NCI-H1694 (cell line): Measurements from ENCODE around the gene DLL4.

ENCODE experiments used
- DNase-seq: peaks from one replicate; lab custom pipeline; 2025; lab: John Stamatoyannopoulos, UW

DLL4 gene

DNA sequence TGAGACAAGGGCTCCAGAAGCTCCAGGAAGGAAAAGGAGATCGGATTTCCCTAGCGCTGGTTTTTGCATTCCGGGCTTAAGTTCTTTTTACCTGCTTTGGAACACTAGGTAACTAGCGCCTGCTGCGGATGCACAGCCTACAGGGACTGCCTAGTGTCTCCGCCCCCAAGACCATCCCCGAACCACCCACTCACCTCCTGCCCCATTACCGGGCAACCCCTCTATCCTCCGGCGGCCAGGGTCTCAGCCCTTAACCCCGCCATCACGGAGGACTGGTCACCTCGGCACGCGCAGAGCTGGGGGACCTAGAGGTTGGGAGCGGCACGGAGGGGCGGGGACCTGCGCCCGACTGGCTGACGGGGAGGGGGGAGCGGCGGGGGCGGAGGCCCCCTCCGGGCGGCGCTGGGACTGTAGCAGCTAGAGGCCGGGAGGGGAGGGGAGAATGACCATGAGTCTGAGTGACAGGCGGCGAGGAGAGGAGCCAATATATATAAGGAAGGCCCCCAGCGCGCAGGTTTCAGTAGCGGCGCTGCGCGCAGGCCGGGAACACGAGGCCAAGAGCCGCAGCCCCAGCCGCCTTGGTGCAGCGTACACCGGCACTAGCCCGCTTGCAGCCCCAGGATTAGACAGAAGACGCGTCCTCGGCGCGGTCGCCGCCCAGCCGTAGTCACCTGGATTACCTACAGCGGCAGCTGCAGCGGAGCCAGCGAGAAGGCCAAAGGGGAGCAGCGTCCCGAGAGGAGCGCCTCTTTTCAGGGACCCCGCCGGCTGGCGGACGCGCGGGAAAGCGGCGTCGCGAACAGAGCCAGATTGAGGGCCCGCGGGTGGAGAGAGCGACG, at the start of gene DLL4:
DLL4 (plus strand) TSS at position 520 of the 839 bp plus-strand sequence. CDS start 329 bp downstream, outside the sequence.
- no peak for DNase-seq

DNA sequence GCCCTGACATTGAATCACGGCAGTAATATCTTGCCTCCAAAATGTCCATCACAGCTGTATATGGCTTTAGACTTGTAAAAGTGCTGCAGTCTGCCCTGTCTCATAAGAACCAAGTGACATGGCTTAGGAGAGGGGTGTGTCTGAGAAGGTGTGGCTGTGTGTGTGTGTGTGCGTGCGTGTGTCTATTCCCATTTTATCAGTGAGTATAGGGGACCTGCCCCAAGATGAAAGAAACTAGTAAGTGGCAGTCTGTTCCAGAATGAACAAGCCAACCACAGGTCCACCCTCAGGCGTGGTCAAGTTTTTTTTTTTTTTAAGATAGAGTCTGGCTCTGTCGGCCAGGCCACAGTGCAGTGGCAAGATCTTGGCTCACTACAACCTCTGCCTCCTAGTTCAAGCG, 49.5 kb upstream of the DLL4 start:
- no peak for DNase-seq

DNA sequence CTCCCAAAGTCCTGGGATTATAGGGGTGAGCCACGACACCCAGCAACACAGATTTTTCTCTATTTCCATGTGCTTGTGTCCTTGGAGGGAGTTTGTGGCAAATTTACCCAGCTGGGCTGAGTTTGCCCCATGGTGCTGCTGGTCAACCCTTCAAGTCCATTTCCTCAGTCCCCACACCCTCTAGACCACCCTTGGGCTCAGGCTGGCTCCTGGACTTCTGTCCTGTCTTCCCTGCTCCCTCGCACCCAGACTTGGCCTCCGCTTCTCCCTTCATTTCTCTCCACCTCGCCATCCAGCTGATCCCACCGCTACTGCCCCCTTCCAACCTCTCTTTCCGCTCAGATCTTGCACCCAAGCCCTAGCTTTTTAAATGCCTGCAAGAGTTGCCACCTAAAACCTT, 47.8 kb upstream of the DLL4 start:
- DNase-seq, result no peak

DNA sequence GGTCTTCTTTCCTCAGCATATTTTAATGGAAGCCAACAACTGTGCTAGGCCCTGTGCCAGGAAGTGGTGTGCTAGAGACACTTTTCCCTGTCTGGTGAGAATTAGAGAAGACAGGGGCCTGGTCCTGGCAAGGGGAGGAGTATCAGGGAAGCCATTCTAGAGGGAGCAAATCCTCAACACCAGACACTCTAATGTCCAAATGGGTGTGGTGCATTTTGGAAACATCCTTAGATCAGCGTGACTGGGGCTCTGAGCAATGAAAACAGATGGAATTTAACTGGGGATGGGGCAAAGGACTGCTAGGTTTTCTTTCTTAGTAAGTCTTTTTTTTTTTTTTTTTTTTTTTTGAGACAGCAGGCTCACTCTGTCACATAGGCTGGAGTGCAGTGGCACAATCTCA, 42.6 kb upstream of the DLL4 start:
- DNase-seq, result no peak

DNA sequence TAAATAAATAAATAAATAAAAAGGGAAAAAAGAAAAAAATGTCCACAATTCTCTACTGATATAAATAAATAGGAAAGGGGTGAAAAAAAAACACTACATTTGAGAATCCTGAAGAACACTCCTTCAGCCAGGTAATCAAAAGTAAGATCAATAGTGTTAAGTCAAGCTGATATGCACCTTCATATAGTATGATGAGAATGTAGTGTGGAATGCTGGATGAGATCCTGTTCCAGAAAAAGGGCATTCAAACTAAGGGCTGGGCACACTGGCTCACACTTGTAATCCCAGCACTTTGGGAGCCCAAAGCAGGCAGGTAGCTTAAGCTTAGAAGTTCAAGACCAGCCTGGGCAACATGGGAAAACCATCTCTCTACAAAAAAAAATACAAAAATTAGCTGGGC, 40.0 kb upstream of the DLL4 start:
- no peak for DNase-seq

DNA sequence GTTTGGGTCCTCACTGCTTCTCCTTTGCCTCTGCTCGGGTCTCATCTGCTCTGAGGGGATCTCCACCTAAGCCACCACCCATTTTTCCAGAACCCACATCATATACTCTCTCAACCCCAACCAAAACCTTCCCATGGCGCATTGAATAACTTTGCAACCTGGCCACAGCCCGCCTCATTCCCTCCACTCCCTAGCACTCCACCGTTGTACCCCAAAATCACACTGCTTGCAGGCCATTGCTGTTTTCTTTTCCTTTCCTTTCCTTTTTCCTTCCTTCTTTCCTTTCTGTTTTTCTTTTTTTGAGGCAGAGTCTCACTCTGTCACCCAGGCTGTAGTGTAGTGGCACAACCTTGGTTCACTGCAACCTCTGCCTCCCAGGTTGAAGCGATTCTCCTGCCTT, 38.0 kb upstream of the DLL4 start:
- no peak for DNase-seq

DNA sequence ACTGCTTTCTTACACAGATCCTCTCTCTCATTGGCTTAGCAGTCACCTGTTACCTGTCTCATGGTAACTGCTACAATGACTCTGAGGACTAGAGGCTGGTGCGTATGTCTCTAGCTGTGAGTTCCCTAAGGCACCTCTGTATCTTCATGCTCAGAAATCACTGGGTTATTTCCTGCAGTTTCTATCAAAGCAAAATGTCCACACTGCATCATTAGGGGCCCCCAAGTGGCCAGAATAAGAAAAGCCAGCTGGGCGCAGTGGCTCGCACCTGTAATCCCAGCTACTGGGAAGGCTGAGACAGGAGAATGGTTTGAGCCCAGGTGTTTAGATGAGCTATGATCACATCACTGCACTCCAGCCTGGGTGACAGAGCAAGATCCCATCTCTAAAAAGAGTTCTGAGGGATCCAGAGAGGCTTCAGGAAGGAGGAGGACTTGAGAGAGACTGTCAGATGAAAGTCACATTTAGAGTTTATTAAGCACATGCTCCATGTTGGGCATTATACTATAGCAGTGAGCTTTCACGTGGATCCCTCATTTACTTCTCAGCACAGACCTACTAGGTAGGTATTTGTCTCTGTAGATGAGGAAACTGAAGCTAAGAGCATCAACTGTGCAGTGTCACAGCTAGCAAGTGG, 37.2 kb upstream of the DLL4 start:
- no peak for DNase-seq

DNA sequence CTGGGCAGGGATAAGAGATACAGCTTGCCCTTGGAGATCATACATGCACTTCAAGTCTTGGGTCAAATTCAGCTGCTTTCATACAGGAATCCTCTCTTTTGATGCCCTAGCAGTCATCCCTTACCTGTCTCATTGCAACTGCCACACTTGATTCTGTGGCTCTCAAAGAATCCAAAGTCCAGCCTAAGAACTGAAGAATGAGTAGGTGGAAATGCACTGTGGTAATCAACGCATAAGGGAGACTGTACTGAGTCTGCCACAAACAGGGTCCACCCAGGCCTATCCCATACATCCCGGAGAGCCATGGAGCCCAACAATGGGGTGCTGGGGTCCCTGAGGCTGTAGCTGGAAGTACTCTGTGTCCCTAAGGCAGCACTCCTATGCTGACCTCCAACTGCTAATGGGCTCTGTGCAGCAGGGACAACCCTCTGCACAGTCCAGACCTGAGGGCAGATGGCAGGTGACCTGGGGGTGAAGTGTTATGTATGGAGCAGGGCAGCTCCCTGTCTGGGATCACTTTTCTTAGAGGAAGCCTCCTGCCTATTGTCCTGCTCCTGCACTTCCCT, 36.6 kb upstream of the DLL4 start:
- no peak for DNase-seq

DNA sequence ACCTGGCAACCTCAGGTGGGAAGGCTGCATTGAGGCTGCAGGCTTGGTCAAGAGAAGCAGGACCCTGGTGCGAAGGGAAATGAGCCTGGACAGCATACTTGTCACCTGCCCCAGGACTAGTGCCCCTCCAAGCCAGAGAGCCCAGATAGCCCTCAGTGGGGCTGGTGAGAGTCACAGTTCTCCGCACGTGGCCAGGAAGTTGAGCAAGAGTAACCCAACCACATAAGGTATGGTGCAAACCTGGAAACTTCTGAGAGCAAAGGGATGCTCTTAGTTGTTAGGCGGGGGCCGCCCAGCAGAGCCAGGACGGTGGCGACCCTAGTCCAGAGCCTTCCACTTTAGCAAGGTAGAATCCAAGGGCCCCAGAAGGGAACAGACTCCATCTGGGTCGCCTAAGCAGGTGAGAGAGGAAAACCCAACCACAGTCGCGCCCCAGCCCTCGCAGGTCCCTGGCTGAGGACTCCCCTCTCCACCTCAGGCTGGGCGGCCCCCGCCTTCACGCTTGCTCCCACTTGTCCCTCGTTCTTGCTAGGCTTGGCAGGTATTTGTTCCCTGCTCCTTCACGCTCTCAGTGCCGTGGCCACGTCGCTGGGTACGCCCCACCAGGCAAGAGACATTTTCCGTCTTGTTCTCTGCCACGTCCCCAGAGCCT, 36.0 kb upstream of the DLL4 start:
- DNase-seq, result no peak

DNA sequence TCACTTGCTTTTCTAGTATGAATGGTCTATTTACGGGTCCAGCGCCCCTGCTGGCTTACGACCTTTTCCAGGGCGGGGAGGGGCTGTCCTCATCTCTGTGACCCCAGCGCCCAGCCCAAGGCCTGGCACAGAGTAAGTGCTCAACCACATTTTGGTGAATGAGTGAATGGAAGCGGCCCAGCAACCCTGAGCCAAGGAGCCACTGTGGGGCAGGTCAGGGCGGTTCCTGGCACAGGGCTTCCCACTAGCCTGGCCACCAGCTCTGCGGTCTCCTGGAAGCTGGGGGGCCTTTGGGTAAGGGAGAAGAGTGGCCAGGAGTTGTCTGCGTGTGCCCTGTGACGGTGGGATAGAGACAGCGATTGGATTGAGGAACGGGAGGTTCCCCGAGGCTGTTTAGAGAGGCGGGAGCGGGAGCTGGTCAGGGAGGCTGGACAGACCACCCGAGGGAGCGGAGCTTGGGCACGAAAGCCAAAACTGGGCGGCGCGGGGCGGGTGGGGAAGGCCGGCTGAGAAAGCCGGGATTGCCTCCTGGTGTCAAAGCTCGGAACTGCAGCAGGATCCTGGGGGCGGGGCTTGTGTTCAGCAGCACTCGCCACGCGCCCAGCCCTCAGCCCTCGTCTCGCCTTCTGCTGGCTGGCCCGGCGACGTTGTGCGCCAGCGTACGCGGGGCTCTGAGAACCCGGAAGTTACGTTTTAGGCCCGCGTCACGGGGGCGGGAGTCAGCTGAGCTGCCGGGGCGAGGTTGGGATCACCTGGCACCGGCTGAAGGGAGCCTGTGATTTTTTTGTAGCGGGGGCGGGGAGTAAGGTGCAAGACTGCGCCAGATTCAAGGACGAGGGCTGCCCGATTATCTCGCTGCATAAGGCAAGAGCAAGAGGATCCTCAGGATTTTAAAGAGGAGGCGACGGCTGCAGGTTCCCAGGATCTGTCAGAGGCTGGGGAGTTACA, 35.1 kb upstream of the DLL4 start, which contains the start of gene VPS18:
VPS18 (plus strand) TSS at position 718 of the 948 bp plus-strand sequence. CDS start 319 bp downstream, outside the sequence.
- peak; percentile 92 for DNase-seq

DNA sequence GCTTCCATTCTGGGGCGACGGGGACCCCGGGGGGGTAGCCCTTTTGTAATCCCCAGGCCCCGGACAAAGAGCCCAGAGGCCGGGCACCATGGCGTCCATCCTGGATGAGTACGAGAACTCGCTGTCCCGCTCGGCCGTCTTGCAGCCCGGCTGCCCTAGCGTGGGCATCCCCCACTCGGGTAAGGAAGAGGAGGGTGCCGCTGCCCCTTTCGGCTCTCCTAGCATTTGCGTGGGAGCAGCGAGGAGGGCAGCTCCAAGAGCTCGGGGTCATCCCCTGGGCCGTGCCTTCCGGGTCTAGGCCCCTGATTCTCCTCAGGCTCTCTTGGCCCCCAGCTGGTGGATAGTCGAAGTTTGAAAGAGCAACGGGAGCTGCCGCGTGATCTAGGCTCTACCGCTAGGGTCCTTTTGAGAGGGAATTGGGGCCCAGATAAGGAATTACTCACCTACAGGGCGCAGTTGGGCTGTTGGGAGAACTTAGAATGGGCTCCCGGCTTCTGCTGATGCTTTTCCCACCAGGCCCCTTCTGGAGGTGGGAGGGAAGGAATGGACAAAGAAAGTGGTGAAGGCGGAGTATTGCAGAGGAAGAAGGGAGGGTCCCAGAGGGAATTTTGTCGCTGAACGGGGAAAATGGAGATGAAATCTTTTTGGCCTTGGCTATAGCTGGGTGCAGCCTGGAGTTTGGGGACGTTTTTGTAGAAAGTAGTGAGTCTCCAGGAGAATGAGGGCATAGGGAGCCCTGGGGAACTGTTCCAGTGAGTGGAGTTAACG, 34.3 kb upstream of the DLL4 start:
- DNase-seq, result peak; percentile 8

DNA sequence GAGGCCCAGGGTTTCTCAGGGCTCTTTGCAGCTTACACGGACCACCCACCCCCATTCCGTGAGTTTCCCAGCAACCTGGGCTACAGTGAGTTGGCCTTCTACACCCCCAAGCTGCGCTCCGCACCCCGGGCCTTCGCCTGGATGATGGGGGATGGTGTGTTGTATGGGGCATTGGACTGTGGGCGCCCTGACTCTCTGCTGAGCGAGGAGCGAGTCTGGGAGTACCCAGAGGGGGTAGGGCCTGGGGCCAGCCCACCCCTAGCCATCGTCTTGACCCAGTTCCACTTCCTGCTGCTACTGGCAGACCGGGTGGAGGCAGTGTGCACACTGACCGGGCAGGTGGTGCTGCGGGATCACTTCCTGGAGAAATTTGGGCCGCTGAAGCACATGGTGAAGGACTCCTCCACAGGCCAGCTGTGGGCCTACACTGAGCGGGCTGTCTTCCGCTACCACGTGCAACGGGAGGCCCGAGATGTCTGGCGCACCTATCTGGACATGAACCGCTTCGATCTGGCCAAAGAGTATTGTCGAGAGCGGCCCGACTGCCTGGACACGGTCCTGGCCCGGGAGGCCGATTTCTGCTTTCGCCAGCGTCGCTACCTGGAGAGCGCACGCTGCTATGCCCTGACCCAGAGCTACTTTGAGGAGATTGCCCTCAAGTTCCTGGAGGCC, 29.5 kb upstream of the DLL4 start:
- no peak for DNase-seq

DNA sequence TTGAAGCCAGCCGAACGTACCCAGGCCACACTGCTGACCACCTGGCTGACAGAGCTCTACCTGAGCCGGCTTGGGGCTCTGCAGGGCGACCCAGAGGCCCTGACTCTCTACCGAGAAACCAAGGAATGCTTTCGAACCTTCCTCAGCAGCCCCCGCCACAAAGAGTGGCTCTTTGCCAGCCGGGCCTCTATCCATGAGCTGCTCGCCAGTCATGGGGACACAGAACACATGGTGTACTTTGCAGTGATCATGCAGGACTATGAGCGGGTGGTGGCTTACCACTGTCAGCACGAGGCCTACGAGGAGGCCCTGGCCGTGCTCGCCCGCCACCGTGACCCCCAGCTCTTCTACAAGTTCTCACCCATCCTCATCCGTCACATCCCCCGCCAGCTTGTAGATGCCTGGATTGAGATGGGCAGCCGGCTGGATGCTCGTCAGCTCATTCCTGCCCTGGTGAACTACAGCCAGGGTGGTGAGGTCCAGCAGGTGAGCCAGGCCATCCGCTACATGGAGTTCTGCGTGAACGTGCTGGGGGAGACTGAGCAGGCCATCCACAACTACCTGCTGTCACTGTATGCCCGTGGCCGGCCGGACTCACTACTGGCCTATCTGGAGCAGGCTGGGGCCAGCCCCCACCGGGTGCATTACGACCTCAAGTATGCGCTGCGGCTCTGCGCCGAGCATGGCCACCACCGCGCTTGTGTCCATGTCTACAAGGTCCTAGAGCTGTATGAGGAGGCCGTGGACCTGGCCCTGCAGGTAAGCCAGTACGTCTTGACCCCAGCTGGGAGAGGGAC, 28.7 kb upstream of the DLL4 start:
- no peak for DNase-seq

DNA sequence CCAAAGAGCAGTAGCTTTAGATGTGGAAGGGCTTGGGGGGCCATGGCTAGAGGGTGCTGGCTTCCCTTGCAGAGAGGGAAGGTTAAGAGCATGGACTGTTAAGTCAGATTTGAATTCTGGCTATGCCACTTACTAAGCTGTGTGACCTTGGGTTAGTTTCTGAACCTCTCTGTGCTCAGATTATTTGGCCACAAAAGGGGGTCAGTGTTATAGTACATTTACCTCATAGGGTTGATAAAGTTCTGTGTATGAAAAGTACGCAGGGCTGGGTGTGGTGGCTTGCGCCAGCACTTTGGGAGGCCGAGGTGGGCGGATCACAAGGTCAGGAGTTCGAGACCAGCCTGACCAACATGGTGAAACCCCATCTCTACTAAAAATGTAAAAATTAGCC, 28.1 kb upstream of the DLL4 start:
- no peak for DNase-seq

DNA sequence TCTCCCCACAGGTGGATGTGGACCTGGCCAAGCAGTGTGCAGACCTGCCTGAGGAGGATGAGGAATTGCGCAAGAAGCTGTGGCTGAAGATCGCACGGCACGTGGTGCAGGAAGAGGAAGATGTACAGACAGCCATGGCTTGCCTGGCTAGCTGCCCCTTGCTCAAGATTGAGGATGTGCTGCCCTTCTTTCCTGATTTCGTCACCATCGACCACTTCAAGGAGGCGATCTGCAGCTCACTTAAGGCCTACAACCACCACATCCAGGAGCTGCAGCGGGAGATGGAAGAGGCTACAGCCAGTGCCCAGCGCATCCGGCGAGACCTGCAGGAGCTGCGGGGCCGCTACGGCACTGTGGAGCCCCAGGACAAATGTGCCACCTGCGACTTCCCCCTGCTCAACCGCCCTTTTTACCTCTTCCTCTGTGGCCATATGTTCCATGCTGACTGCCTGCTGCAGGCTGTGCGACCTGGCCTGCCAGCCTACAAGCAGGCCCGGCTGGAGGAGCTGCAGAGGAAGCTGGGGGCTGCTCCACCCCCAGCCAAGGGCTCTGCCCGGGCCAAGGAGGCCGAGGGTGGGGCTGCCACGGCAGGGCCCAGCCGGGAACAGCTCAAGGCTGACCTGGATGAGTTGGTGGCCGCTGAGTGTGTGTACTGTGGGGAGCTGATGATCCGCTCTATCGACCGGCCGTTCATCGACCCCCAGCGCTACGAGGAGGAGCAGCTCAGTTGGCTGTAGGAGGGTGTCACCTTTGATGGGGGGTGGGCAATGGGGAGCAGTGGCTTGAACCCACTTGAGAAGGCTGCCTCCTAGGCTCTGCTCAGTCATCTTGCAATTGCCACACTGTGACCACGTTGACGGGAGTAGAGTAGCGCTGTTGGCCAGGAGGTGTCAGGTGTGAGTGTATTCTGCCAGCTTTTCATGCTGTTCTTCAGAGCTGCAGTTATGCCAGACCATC, 26.3 kb upstream of the DLL4 start:
- no peak for DNase-seq

DNA sequence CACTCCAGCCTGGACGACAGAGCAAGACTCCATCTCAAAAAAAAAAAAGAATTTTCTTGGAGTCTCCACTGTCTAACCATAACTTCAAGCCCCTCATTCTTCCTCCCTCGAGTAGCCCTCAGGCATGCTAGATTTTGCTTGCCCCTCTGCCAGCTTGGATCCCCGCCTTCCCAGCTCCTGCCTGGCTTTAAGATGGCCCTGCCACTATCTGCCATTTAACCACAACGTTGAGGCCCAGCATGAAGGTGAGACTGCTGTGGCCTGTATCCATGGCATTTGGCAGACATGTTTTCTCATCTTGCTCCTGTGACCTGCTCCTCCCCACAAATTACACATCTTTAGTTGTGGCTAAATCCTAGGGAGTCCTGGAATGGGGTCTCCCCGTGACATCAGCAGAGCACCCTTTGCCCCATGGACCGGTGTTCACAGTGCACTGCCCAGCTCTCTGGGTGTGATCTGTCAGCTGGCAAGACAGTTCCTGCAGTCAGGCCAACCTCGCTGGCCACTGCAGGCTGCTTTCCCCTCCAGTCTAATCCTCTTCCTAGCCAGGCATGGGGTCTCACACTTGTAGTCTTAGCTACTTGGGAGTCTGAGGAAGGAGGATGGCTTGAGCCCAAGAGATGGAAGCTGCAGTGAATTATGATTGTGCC, 24.5 kb upstream of the DLL4 start:
- no peak for DNase-seq
